ENCODE measurements around the gene AP3S2. TPM values are rescaled to one million over a fixed set of nuclear protein-coding genes. Genes with fewer than 3 reads are reported as not detected.

AP3S2 gene
- total and polyA plus RNA-seq, 8 donors: 8.4 to 90.4 (median 24.0) TPM

- 43 to 53% (median 50%) methylated on average over 4 of the region's 4 CpGs for WGBS, 5 donors
- no peak for DNase-seq
- Histone ChIP-seq H3K9me3 (no peaks in the 10 kb centered on the region), H3K4me1 (no peaks in the 10 kb centered on the region), H3K27me3 (no peaks in the 10 kb centered on the region), H3K27ac (no peak overlapping the region), H3K4me3 (no peak overlapping the region), H3K36me3 (no peaks in the 10 kb centered on the region)
- no peak for TF ChIP-seq POLR2A (IDR thresholded peaks at IDR 0.05)
- no peak for TF ChIP-seq CTCF (IDR thresholded peaks at IDR 0.05)
- TF ChIP-seq EP300 (IDR thresholded peaks at IDR 0.05): no peak
- no peak for TF ChIP-seq POLR2AphosphoS5 (IDR thresholded peaks at IDR 0.05)
- intact Hi-C loops (cut with DNase I; ENCODE audit: low total_unique reads): no loop called here
Measured at GRCh38 chr15:89928421-89928820, 34.6 kb upstream of the AP3S2 start.

DNA sequence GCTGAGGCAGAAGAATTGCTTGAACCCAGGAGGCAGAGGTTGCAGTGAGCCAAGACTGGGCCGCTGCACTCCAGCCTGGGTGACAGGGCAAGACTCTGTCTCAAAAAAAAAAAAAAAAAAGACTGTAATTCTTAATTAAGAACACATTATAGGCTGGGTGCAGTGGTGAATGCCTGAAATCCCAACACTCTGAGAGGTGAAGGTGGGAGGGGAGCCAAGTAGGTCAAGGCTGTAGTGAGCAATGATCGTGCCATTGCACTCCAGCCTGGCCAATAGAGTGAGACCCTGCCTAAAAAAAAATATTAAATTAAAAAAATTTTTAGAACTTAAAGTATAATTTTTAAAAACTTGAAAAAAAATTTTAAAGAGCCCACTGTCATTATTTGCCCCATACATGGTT, 32.4 kb upstream of the AP3S2 start:
- TF ChIP-seq POLR2AphosphoS5 (IDR thresholded peaks at IDR 0.05) (no peak), POLR2A (IDR thresholded peaks at IDR 0.05) (no peak), EP300 (IDR thresholded peaks at IDR 0.05) (no peak), CTCF (IDR thresholded peaks at IDR 0.05) (no peak)
- 65 to 79% (median 77%) methylated on average over 2 of the region's 2 CpGs for WGBS, 5 donors
- DNase-seq: no peak
- intact Hi-C loops (cut with DNase I; ENCODE audit: low total_unique reads): no loop called here
- H3K4me3 ChIP-seq: no peak overlapping the region
- no peaks in the 10 kb centered on the region for H3K27me3 ChIP-seq
- no peaks in the 10 kb centered on the region for H3K9me3 ChIP-seq
- H3K36me3 ChIP-seq: no peaks in the 10 kb centered on the region
- H3K4me1 ChIP-seq: no peaks in the 10 kb centered on the region
- no peak overlapping the region for H3K27ac ChIP-seq

- no peak for DNase-seq
- H3K27ac ChIP-seq: no peak overlapping the region
- WGBS, 5 donors: 58 to 72% (median 62%) methylated on average over 4 of the region's 4 CpGs
- no peaks in the 10 kb centered on the region for H3K36me3 ChIP-seq
- H3K4me3 ChIP-seq: no peak overlapping the region
- intact Hi-C loops (cut with DNase I; ENCODE audit: low total_unique reads): no loop called here
- no peaks in the 10 kb centered on the region for H3K9me3 ChIP-seq
- peaks cover 6 to 11% (median 7%) of the 10 kb centered on the region in 4 donors for H3K4me1 ChIP-seq
- no peak for TF ChIP-seq CTCF (IDR thresholded peaks at IDR 0.05)
- TF ChIP-seq POLR2AphosphoS5 (IDR thresholded peaks at IDR 0.05): no peak
- TF ChIP-seq EP300 (IDR thresholded peaks at IDR 0.05): no peak
- TF ChIP-seq POLR2A (IDR thresholded peaks at IDR 0.05): no peak
- peaks cover 0 to 3% (median 0%) of the 10 kb centered on the region in 3 donors for H3K27me3 ChIP-seq
Measured at GRCh38 chr15:89917442-89918101, 23.8 kb upstream of the AP3S2 start.

DNA sequence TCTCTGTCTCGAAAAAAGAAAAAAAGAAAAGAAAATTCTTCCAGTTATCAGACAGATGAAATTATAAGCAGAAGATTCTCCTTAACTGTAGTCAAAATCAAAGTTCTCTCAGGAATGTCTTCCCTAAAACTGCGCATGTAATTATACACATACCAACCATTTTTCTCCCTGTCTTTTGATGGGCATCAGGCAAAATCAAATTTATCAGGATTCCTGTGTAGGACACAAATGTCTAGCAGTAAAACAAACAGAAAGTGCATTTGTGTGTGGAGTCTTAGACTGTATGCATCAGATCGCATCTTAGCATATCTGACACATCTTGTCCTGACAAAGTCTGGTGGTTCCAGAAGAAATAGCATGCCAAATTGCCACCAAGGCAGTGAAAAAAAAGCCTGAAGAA, 22.9 kb upstream of the AP3S2 start:
- WGBS, 5 donors: 65 to 91% (median 82%) methylated on average over 3 of the region's 3 CpGs
- intact Hi-C loops (cut with DNase I; ENCODE audit: low total_unique reads): no loop called here
- no peak for TF ChIP-seq CTCF (IDR thresholded peaks at IDR 0.05)
- no peak for TF ChIP-seq EP300 (IDR thresholded peaks at IDR 0.05)
- no peak for TF ChIP-seq POLR2AphosphoS5 (IDR thresholded peaks at IDR 0.05)
- H3K27me3 ChIP-seq: peaks cover 0 to 4% (median 0%) of the 10 kb centered on the region in 3 donors
- no peak overlapping the region for H3K4me3 ChIP-seq
- no peaks in the 10 kb centered on the region for H3K36me3 ChIP-seq
- DNase-seq: no peak
- H3K27ac ChIP-seq: no peak overlapping the region
- no peaks in the 10 kb centered on the region for H3K9me3 ChIP-seq
- H3K4me1 ChIP-seq: peaks cover 9 to 17% (median 13%) of the 10 kb centered on the region in 4 donors
